Activated CD8-positive, alpha-beta memory T cell treated with anti-CD3 and anti-CD28 coated beads for 36 hours (primary cell): ENCODE results near the gene AP4S1. TPM values are rescaled to one million over a fixed set of nuclear protein-coding genes. Genes with fewer than 3 reads are reported as not detected.
"Not testable (repeated sequence)": the region's sequence is repeated elsewhere in the genome, so short reads cannot be mapped to it uniquely, and the experiment has no call there.

Experiments used
- CTCF ChIA-PET: fragments of 350-600 bp; sonication (Branson Sonifier 250); formaldehyde crosslinking; loops from one replicate; lab custom pipeline; 2021; ENCODE audit warnings: antibody characterized with exemption; lab: Charles Lee
- POLR2A ChIA-PET: fragments of 350-600 bp; sonication (Branson Sonifier 250); formaldehyde crosslinking; loops from one replicate; lab custom pipeline; 2021; ENCODE audit warnings: antibody characterized with exemption; lab: Charles Lee
- total RNA-seq, 2 experiments: library from RNA; stranded (reverse); gene quantifications; one replicate each; pipeline ENCODE4 v1.2.3, GENCODE V29; 2021

Gene AP4S1
- total RNA-seq, 2 experiments from 2014 or later: 7.8 to 9.7 TPM

DNA sequence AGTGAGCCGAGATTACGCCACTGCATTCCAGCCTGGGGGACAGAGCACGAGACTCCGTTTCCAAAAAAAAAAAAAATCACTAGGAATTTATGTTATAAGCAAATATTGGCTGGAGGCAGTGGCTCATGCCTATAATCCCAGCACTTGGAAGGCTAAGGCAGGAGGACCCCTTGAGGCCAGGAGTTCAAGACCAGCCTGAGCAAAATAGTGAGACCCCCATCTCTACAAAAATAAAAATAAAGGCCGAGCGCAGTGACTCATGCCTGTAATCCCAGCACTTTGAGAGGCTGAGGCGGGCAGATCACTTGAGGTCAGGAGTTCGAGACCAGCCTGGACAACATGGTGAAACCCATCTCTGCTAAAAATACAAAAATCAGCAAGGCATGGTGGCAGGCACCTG, 37.5 kb downstream of the AP4S1 start:
- POLR2A ChIA-PET, CTCF ChIA-PET: not testable (repeated sequence)

DNA sequence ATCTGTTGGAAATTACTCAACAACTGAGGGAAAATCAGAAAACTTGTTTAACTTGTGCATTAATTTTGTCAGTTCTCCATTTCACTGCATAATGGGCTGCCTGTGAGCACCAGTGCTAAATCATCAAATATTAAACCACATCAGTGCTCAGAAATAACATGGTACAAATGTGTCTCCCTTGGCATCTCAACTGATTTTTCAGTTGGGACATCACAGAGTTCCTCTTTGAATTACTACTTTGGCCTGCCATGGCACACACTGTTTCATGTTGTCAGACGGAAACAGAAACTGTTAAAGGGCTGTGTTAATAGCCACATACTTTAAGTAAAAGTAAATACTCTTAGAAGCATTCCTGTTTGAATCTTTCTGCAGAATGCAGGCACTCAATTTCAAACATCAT, 42.8 kb downstream of the AP4S1 start:
- ChIA-PET POLR2A (no interaction called here), CTCF (no interaction called here)

DNA sequence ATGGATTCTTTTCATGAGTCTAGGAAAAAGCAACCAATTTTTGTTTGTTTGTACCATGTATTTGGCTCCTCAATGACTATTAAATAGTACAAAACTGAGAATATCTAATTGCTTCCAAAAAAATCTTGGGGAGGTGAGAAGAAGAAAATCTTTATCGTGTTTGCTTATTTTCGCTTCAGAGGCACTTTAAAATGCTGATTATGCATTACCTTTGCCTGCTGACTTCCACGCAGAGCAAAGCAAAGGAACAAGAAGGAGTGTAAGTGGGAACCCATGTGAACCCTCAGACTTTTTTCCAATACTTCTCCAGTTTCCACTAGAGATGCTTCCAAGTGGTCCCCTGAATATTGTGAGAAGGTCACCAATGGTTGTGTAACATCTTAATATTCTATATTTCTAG, 43.9 kb downstream of the AP4S1 start:
- ChIA-PET POLR2A (no interaction called here), CTCF (no interaction called here)

DNA sequence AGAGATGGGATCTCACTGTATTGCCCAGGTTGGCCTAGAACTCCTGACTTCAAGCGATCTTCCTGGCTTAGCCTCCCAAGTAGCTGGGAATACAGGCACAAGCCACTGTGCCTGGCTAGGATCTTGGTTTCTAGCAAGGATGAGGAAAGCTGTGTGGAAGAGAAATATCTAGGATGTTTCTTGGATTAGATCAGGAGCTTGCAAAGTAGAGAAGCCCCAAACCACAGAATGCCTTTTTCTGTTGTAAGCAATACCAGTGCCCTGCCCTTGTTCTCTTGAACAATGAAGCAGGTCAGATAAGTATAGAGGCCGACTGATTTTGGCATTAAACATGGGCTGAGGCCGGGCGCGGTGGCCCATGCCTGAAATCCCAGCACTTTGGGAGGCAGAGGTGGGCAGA, 45.0 kb downstream of the AP4S1 start:
- POLR2A ChIA-PET: no interaction called here
- CTCF ChIA-PET: no interaction called here

DNA sequence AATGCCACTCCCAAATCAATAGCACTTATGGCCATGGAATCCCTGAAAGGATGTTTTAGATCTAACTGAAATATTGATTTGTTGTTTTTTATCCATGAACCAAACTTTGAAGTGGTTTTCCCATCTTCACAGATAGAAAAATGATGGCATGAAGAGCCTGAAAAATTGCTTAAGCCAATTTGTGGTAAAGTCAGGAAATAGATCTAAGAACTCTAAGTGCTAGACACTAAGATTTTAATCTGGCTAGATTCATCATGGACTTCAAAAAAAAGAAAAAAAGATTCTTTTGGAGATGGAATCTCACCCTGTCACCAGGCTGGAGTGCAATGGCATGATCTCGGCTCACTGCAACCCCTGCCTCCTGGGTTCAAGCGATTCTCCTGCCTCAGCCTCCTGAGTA, 45.7 kb downstream of the AP4S1 start:
- ChIA-PET CTCF (no interaction called here), POLR2A (no interaction called here)

DNA sequence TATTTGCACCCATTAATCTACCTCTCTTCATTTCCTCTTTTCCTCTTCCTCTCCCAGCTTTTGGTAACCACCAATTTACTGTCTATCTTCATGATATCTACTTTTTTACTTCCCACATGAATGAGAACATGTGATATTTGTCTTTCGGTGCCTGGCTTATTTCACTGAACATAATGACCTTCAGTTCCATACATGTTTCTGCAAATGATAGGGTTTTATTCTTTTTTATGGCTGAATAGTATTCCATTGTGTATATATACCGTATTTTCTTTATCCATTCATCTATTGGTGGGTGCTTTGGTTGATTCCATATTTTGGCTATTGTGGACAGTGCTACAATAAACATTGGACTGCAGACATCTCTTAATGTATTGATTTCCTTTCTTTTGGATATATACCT, 49.7 kb downstream of the AP4S1 start:
- ChIA-PET POLR2A (no interaction called here), CTCF (no interaction called here)

DNA sequence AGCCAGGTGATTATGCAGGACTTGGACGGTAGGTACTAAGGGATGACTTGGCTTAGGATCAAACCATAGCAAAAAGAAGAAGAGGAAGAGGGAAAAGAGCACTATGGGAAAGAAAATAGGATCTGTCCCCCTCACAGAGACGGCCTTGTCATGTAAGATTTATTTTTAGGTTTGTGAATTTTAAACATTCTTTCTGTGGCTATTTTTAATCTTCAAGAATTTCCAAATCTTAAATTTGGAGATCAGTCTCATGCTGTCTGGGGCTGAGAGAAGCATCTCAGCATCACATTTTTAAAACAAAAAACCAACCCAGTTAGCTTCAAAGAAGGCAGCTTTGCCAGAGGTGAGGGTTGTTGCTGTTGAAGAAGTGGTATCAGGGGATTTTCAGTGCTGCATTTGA, 53.3 kb downstream of the AP4S1 start:
- ChIA-PET POLR2A (no interaction called here), CTCF (no interaction called here)

DNA sequence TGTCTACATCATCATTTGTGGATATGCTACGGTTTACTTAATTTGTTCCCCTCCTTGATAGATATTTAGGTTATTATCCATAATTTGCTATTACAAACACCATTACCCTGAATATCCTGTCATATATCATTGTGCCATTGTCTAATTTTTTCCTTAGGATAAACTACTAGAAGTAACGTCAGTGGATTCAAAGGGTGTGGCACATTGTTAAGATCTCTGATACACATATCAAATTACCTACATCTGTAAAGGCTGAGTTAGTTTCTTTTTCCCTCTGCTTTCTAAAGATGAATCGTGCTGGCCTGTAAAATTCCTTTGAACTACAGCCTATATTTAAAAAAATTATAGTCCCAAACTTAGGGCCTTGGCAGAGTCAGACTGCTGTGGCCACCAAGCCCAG, 54.6 kb downstream of the AP4S1 start:
- POLR2A ChIA-PET: no interaction called here
- CTCF ChIA-PET: no interaction called here

DNA sequence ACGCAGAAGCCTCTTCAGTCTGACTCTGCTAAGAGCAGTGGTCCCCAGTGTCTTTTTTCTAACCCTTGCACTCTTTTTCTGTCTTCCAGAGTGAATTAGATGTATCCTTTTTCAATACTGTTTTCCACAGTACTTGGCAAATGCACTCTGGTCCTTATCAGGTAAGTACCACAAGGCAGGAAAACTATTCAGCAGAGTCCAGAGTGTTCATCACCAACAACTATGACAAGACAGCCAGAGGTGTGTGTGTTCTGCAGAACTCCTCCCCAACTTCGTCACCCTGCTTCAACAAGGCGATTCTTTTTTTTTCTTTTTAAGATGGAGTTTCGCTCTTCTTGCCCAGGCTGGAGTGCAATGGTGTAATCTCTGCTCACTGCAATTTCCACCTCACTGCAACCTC, 55.0 kb downstream of the AP4S1 start:
- POLR2A ChIA-PET: no interaction called here

DNA sequence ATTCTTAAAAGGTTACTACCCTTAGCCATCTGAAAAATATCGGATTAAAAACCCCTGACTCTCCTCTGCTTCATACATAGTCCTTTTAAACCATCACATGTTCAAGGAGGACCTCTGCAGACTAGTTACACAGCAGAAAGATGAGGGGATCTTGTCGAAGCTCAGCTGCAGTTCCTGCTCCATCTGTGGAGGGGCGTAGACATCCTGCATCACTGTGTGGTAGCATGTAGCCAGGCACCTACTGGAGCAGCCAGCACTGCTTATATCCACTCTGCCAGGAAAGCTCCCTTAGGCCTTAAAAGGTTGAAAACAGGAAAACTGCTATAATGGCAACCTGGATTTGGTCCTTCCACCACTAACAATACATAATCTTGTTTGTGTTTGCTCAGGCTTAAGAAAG, 58.3 kb downstream of the AP4S1 start:
- CTCF ChIA-PET: interaction anchor here (0.6 kb wide), 1 partner anchor 290 kb away, joined by 3 read pairs; no protein-coding TSS in a partner anchor
- POLR2A ChIA-PET: no interaction called here

More for the DNA sequence above, 55.0 kb downstream of the AP4S1 start:
- CTCF ChIA-PET: interaction anchor here (0.6 kb wide), 1 partner anchor 22 kb away, joined by 3 read pairs; no protein-coding TSS in a partner anchor

DNA sequence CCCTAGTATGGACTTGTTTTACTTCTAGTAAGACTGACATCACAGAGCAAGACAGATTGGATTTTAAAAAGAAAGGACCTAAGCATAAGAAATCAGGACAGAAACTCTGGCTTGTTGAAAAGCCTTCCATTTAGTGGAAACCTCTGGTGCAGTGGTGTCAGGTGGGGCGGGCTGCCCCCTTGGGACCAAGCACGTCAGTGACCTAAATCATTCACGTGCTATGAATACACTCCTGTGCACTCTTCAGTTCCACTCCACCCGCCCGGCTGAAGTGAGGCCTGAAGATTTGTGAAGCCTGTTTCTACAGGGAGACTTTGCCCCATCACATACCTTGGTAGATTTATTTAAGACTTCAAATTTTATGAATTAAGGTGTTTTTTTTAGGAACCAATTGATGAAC, 58.9 kb downstream of the AP4S1 start:
- ChIA-PET CTCF (no interaction called here), POLR2A (no interaction called here)

DNA sequence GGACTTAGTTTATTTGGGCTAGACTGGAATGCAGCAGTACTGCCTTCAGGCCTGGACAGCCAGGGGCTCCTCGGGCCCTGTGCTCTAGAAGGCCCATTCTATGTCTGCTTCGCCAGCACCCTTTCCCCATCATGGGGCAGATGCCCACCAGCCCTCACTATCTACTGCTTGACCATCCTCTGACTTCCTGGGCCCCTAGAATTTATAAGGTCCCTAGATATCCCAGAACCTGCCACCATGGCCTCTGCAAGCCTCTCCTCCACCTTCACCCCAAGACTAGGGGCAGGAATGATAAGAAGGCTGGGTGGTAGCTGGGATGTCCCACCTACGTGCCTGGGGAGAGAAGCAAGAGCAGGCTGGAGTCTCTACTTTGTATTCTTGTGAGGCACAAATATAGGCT, 59.6 kb downstream of the AP4S1 start:
- ChIA-PET CTCF (no interaction called here), POLR2A (no interaction called here)

DNA sequence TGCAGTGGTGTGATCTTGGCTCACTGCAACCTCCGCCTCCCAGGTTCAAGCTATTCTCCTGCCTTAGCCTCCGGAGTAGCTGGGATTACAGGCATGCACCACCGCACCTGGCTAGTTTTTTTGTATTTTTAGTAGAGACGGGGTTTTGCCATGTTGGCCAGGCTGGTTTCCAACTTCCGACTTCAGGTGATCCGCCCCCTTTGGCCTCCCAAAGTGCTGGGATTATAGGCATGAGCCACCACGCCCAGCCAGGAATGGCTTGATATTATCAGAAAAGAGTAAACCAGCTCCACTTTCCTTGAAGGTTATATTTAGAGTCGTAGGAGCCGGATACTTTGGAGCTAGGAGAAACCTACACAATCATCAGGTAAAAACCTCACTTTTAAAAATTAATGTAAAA, 61.0 kb downstream of the AP4S1 start:
- CTCF ChIA-PET: interaction anchor here (0.6 to 1.2 kb wide), 3 partner anchors 12 to 48 kb away, joined by 3 read pairs; no protein-coding TSS in a partner anchor
- POLR2A ChIA-PET: not testable (repeated sequence)

DNA sequence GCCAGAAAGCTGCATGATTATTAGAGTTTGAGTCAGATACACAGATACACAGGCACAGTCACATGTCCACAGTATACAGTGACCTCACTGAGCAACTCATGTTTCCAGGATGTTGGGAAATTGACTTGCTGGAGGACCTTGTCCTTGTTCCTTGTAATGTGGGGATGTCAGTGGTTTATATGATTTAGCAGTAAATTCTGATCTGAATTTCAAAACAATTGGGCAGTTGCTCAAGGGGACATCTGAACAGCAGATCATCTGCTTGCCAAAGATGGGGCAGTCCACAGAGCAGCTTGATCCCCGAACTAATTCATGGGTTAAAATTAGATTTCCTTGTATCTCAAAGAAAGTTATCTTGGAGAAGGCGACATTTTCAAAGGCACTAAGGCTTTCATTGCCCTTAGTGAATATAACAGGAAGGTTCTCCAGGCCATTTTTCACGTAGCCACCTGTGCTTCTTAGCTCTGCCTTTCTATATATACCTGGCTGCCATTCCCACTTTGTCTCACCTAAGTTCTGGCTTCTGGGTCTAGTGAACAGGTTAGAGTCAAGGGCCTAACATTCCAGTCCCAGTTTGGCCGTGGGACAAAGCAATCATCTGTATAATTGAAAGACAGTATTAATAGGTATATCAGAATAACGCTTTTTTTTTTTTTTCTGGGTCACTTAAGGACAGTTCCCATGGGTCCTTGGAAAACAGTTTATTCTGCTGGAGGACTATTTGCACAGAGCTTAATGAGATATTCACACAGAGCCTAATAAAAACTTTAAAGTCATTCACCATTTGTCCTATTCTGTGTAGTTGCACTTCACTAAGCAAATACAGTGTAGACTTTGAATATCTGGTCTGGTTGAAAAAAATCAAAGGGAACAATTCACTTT, 65.7 kb downstream of the AP4S1 start:
- ChIA-PET POLR2A (no interaction called here), CTCF (interaction anchor here (1.1 kb wide), 1 partner anchor 9 kb away, joined by 3 read pairs; no protein-coding TSS in a partner anchor)

DNA sequence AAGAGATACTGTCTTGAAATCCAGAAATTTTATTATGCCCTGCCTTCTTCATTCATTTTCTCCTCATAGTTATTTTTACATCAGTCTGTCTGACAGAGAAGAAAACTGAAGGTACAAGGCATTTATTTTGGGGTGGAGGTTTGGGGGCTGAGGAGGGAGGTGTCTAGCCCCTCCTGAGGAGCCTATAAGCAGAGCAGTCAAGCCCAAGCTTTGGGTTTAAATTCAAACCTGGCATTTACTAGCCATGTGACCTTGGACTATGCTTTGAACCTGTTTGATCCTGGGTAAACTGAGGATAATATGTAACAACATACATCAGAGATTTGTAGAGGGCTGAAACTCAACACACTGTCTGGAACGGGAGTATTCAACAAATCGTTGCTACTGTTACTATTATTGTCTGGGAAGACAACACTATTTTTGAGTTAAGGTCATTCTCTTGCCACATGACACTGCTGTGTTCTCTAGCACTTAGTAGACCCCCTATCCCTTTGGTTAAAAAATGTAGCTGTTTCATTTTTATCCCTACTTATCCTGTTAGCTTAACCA, 66.8 kb downstream of the AP4S1 start:
- CTCF ChIA-PET: no interaction called here
- POLR2A ChIA-PET: interaction anchor here (0.6 kb wide), 1 partner anchor 104 kb away, joined by 3 read pairs; no protein-coding TSS in a partner anchor

DNA sequence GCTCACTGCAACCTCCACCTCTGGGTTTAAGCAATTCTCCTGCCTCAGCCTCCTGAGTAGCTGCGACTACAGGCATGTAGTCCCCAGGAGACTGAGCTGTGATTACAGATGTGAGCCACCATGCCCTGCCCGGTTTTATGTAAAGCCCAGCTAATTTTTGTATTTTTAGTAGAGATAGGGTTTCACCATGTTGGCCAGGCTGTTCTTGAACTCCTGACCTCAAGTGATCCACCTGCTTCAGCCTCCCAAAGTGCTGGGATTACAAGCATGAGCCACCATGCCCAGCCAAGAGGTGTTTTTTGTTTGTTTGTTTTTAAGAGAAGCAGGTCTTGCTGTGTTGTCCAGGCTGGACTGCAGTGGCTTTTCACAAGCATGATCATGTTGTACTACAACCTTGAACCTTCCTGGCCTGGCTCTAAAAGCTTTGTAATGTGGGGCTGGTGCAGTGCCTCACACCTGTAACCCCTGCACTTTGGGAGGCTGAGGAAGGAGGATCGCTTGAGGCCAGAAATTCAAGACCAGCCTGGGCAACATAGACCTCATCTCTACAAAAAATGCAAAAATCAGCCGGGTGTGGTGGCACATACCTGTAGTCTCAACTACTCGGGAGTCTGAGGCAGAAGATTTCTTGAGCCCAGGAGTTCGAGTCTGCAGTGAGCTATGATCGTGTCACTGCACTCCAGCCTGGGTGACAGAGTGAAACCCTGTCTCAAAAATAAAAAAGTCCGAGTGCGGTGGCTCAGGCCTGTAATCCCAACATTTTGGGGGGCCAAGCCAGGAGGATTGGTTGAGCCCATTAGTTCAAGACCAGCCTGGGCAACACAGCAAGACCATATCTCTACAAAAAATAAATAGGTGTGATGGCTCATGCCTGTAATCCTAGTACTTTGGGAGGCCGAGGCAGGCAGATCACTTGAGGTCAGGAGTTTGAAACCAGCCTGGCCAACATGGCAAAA, 68.7 kb downstream of the AP4S1 start:
- CTCF ChIA-PET, POLR2A ChIA-PET: not testable (repeated sequence)

DNA sequence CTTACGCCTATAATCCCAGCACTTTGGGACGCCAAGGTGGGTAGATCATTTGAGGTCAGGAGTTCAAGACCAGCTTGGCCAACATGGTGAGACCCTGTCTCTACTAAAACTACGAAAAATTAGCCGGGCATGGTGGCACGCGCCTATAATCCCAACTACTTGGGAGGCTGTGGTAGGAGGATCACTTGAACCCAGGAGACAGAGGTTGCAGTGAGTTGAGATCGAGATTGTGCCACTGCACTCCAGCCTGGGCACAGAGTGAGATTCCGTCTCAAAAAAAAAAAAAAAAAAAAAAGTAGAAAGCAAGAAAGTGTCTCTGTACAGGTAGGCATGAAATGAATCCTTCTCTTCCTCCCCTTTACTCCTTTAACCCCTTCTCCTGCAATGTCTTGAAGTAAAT, 70.4 kb downstream of the AP4S1 start:
- CTCF ChIA-PET, POLR2A ChIA-PET: not testable (repeated sequence)

DNA sequence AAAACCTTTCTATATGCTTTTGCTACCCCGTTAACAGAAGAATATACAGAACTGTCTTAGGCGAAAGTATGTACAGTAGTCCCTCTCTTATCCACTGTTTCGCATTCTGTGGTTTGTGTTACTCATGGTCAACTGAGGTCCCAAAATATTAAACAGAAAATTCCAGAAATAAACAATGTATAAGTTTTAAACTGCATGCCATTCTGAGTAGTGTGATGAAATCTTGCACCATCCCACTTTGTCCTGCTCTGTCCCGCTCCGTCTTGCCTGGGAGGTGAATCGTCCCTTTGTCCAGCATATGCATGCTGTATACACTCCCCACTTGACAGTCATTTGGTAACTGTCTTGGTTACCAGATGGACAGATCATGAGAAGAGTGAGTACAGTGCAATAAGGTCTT, 70.8 kb downstream of the AP4S1 start:
- ChIA-PET CTCF (no interaction called here), POLR2A (no interaction called here)

DNA sequence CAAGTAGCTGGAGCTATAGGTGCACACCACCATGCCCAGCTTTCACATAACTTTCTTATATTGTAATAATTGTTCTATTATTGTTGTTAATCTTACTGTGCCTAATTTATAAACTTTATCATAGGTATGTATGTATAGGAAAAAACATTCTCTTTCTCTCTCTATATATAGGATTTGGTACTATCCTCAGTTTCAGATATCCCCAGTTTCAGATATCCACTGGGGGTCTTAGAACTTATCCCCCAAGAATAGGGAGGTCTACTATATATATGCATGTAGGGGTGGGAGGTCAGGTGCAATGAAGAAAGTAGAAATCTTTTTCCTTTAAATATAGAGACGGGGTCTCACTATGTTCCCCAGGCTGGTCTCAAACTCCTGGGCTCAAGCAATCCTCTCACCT, 71.6 kb downstream of the AP4S1 start:
- ChIA-PET CTCF (no interaction called here), POLR2A (no interaction called here)

DNA sequence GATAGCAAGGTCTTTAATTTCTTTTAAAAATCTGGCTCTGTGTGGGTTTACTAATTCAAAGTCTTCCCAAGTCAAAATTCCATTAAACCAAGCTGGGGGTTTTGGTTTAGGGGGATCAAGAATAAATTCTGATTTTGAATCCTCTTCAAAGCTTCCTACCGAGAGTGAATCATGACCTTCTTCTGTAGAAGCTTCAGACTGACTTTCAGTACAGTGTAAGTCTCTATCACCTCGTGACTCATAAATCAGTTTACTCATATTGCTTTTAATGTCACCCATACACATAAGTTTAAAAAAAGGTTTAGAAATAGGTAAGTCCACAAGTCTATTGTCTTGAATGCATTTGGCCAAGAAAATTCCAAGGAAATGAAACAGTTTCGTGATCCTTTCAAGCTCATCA, 81.3 kb downstream of the AP4S1 start:
- ChIA-PET CTCF (interaction anchor here (0.6 to 0.9 kb wide), 3 partner anchors 8 to 173 kb away, joined by 3 to 4 read pairs (median 4); no protein-coding TSS in a partner anchor), POLR2A (no interaction called here)
